Measurements from ENCODE around the gene PHACTR4.
"Not testable (repeated sequence)": the region's sequence is repeated elsewhere in the genome, so short reads cannot be mapped to it uniquely, and the experiment has no call there.

PHACTR4 gene

GRCh38 chr1:28457678-28458077 is 88.1 kb downstream of the PHACTR4 start:
- H3K9me3 Mint-ChIP-seq = no peaks in the 10 kb centered on the region
- ATAC-seq (ENCODE audit: low read depth) (no peak), DNase-seq (ENCODE audit: low spot score in 2 of 2) (no peak)
- H3K4me1 Mint-ChIP-seq = no peaks in the 10 kb centered on the region
- H3K4me3 Mint-ChIP-seq = no peak overlapping the region
- peaks cover 12% of the 10 kb centered on the region for H3K36me3 Mint-ChIP-seq
- no peaks in the 10 kb centered on the region for H3K27me3 Mint-ChIP-seq
- H3K27ac Mint-ChIP-seq = no peak overlapping the region

DNA sequence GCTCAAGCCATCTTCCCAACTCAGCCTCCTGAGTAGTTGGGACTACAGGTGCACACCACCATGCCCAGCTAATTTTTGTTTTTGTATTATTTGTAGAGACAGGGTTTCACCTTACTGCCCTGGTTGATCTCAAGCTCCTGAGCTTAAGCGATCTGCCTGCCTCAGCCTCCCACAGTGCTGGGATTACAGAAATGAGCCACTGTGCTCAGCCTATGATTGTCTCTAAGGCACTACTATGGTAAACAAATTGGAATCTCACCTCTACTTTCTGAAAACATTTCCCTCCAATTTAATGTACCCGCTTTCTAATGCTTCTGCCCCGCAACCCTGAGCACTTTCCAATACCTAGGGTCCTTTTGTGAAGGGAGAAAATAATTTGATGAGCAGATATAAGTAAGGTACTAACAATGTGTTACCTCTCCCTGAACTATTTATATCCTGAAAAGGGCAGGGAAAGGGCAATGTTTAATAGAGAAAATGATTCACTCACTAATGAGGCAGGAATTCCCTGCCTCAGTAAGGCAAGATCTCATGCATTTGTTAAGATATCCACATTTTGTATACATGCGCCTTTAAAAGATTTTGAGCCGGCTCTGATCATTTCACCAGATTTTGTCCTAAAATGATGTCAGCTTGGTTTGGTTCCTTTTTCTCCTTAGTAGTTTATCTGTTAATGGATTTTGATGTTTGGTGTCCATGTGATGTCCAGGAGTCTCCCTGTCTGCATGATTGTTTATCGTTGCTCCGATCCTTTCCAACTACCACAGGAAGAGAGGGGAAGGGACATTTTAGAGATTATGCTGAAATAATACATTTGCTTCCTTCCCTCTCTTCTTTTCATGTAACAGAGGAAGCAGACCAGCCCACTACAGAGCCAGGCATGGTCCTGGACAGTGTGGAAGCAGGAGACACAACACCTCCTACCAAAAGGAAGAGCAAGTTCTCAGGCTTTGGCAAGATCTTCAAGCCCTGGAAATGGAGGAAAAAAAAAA is 89.0 kb downstream of the PHACTR4 start:
- ATAC-seq (ENCODE audit: low read depth) = no peak
- H3K36me3 Mint-ChIP-seq = peaks cover 7% of the 10 kb centered on the region
- DNase-seq (ENCODE audit: low spot score in 2 of 2) = no peak
- H3K4me1 Mint-ChIP-seq = no peaks in the 10 kb centered on the region
- H3K9me3 Mint-ChIP-seq = no peaks in the 10 kb centered on the region
- H3K4me3 Mint-ChIP-seq = no peak overlapping the region
- no peak overlapping the region for H3K27ac Mint-ChIP-seq
- no peaks in the 10 kb centered on the region for H3K27me3 Mint-ChIP-seq

- DNase-seq (ENCODE audit: low spot score in 2 of 2) = no peak
- H3K9me3 Mint-ChIP-seq = no peaks in the 10 kb centered on the region
- no peaks in the 10 kb centered on the region for H3K27me3 Mint-ChIP-seq
- no peaks in the 10 kb centered on the region for H3K4me1 Mint-ChIP-seq
- no peak overlapping the region for H3K4me3 Mint-ChIP-seq
- no peak for ATAC-seq (ENCODE audit: low read depth)
- H3K36me3 Mint-ChIP-seq = peaks cover 14% of the 10 kb centered on the region
- H3K27ac Mint-ChIP-seq = peak overlapping the region; percentile 62
Measured at GRCh38 chr1:28466226-28466778, 96.8 kb downstream of the PHACTR4 start.

GRCh38 chr1:28470146-28470545 is 100.6 kb downstream of the PHACTR4 start:
- ATAC-seq (ENCODE audit: low read depth) (no peak), DNase-seq (ENCODE audit: low spot score in 2 of 2) (no peak)
- Mint-ChIP-seq H3K27ac (no peak overlapping the region), H3K4me1 (no peaks in the 10 kb centered on the region), H3K9me3 (no peaks in the 10 kb centered on the region), H3K36me3 (peaks cover 11% of the 10 kb centered on the region), H3K27me3 (no peaks in the 10 kb centered on the region), H3K4me3 (no peak overlapping the region)

- not testable (repeated sequence) for H3K9me3 Mint-ChIP-seq
Measured at GRCh38 chr1:28479497-28479896, 110.0 kb downstream of the PHACTR4 start.

GRCh38 chr1:28480308-28480707 is 110.8 kb downstream of the PHACTR4 start:
- Mint-ChIP-seq H3K36me3 (peaks cover 20% of the 10 kb centered on the region), H3K4me1 (no peaks in the 10 kb centered on the region), H3K27me3 (no peaks in the 10 kb centered on the region), H3K27ac (no peak overlapping the region), H3K9me3 (no peaks in the 10 kb centered on the region), H3K4me3 (no peak overlapping the region)
- no peak for ATAC-seq (ENCODE audit: low read depth)
- no peak for DNase-seq (ENCODE audit: low spot score in 2 of 2)

More at GRCh38 chr1:28479497-28479896, 110.0 kb downstream of the PHACTR4 start:
- ATAC-seq (ENCODE audit: low read depth); H3K4me1 Mint-ChIP-seq; DNase-seq (ENCODE audit: low spot score in 2 of 2); H3K27me3 Mint-ChIP-seq; H3K4me3 Mint-ChIP-seq: not testable (repeated sequence)
- Mint-ChIP-seq H3K36me3 (peaks cover 18% of the 10 kb centered on the region), H3K27ac (peak overlapping the region; percentile 55)

- Mint-ChIP-seq H3K27me3 (no peaks in the 10 kb centered on the region), H3K9me3 (no peaks in the 10 kb centered on the region), H3K36me3 (peaks cover 14% of the 10 kb centered on the region), H3K27ac (no peak overlapping the region), H3K4me1 (no peaks in the 10 kb centered on the region), H3K4me3 (no peak overlapping the region)
- ATAC-seq (ENCODE audit: low read depth) = no peak
- no peak for DNase-seq (ENCODE audit: low spot score in 2 of 2)
Measured at GRCh38 chr1:28482138-28482537, 112.6 kb downstream of the PHACTR4 start.

GRCh38 chr1:28482702-28483101 is 113.2 kb downstream of the PHACTR4 start:
- Mint-ChIP-seq H3K4me1 (no peaks in the 10 kb centered on the region), H3K36me3 (peaks cover 13% of the 10 kb centered on the region), H3K4me3 (no peak overlapping the region), H3K27ac (no peak overlapping the region), H3K27me3 (no peaks in the 10 kb centered on the region), H3K9me3 (no peaks in the 10 kb centered on the region)
- DNase-seq (ENCODE audit: low spot score in 2 of 2) (no peak), ATAC-seq (ENCODE audit: low read depth) (no peak)

DNA sequence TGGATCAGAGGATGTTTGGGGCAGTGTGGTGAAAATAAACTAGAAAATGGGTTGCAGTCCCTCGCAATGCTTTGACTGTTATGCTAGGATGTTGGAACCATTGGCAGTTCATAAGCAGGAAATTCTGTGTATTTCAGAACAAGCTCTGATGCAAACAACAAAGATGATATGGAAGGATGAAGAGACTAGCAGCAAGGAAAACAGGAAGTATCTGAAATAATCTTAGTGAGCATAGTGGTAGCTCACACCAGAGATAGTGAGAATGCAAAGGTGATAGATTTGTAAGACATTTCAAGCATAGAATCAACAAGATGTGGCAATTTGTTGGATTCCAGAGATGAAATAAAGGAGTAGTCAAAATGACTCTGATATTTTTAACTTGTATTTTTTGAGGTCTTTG is 125.2 kb downstream of the PHACTR4 start:
- H3K36me3 Mint-ChIP-seq = peaks cover 14% of the 10 kb centered on the region

GRCh38 chr1:28499553-28499952 is 130.0 kb downstream of the PHACTR4 start:
- Mint-ChIP-seq H3K36me3 (peaks cover 9% of the 10 kb centered on the region), H3K27ac (peak overlapping the region; percentile 68), H3K4me3 (no peak overlapping the region), H3K27me3 (no peaks in the 10 kb centered on the region), H3K9me3 (no peaks in the 10 kb centered on the region), H3K4me1 (peaks cover 3% of the 10 kb centered on the region)
- DNase-seq (ENCODE audit: low spot score in 2 of 2) (no peak), ATAC-seq (ENCODE audit: low read depth) (no peak)

More for the DNA sequence above, 125.2 kb downstream of the PHACTR4 start:
- ATAC-seq (ENCODE audit: low read depth) (no peak), DNase-seq (ENCODE audit: low spot score in 2 of 2) (no peak)
- Mint-ChIP-seq H3K27ac (no peak overlapping the region), H3K27me3 (no peaks in the 10 kb centered on the region), H3K4me3 (no peak overlapping the region), H3K4me1 (peaks cover 3% of the 10 kb centered on the region), H3K9me3 (no peaks in the 10 kb centered on the region)

- ATAC-seq (ENCODE audit: low read depth) (no peak), DNase-seq (ENCODE audit: low spot score in 2 of 2) (no peak)
- Mint-ChIP-seq H3K27me3 (no peaks in the 10 kb centered on the region), H3K4me1 (peaks cover 6% of the 10 kb centered on the region), H3K36me3 (peaks cover 4% of the 10 kb centered on the region), H3K27ac (peak overlapping the region; percentile 66), H3K9me3 (no peaks in the 10 kb centered on the region), H3K4me3 (no peak overlapping the region)
Measured at GRCh38 chr1:28501925-28502324, 132.4 kb downstream of the PHACTR4 start.

DNA sequence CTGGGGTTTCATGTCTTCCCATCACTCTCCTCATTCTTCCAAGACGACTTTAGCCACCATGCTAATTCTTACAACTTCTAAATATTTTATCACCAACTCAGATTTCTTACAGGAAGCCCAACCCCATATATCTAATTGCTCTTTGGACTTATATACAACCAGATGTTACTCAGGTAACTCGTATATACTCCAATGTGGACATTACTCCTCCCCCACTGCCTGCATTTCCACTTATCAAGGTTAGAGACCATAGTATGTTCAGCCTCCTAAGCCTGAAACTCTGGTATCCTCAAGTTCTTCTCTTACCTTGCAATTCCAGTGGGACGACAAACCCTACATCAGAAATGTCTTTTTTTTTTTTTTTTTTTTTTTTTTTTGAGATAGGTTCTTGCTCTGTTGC is 133.6 kb downstream of the PHACTR4 start:
- ATAC-seq (ENCODE audit: low read depth) (no peak), DNase-seq (ENCODE audit: low spot score in 2 of 2) (no peak)
- Mint-ChIP-seq H3K36me3 (peaks cover 4% of the 10 kb centered on the region), H3K27ac (no peak overlapping the region), H3K4me3 (no peak overlapping the region), H3K27me3 (no peaks in the 10 kb centered on the region), H3K9me3 (no peaks in the 10 kb centered on the region), H3K4me1 (peaks cover 6% of the 10 kb centered on the region)

GRCh38 chr1:28505406-28506187 is 136.1 kb downstream of the PHACTR4 start, which contains the start of gene RCC1:
Gene RCC1, plus strand, starts transcription at chr1:28506043. Its CDS starts 23,824 bp downstream, at chr1:28529867.
- H3K27me3 Mint-ChIP-seq = no peaks in the 10 kb centered on the region
- peak within 1 kb of the TSS; percentile 95 for H3K27ac Mint-ChIP-seq
- DNase-seq (ENCODE audit: low spot score in 2 of 2) (peak; percentile 81 to 92), ATAC-seq (ENCODE audit: low read depth) (peak; percentile 92)
- H3K36me3 Mint-ChIP-seq = peaks cover 18% of the 10 kb centered on the region
- peaks cover 24% of the 10 kb centered on the region for H3K4me1 Mint-ChIP-seq
- no peaks in the 10 kb centered on the region for H3K9me3 Mint-ChIP-seq
- H3K4me3 Mint-ChIP-seq = peak within 1 kb of the TSS; percentile 97

GRCh38 chr1:28506907-28507246 is 137.3 kb downstream of the PHACTR4 start:
- peak overlapping the region; percentile 97 for H3K4me3 Mint-ChIP-seq
- no peak for ATAC-seq (ENCODE audit: low read depth)
- H3K27ac Mint-ChIP-seq = peak overlapping the region; percentile 95
- no peaks in the 10 kb centered on the region for H3K9me3 Mint-ChIP-seq
- no peaks in the 10 kb centered on the region for H3K27me3 Mint-ChIP-seq
- DNase-seq (ENCODE audit: low spot score in 2 of 2) = no peak
- H3K36me3 Mint-ChIP-seq = peaks cover 25% of the 10 kb centered on the region
- H3K4me1 Mint-ChIP-seq = peaks cover 29% of the 10 kb centered on the region
